ENCODE measurements around the gene PPP6R3.
"Not testable (repeated sequence)": the region's sequence is repeated elsewhere in the genome, so short reads cannot be mapped to it uniquely, and the experiment has no call there.

Gene PPP6R3

DNA sequence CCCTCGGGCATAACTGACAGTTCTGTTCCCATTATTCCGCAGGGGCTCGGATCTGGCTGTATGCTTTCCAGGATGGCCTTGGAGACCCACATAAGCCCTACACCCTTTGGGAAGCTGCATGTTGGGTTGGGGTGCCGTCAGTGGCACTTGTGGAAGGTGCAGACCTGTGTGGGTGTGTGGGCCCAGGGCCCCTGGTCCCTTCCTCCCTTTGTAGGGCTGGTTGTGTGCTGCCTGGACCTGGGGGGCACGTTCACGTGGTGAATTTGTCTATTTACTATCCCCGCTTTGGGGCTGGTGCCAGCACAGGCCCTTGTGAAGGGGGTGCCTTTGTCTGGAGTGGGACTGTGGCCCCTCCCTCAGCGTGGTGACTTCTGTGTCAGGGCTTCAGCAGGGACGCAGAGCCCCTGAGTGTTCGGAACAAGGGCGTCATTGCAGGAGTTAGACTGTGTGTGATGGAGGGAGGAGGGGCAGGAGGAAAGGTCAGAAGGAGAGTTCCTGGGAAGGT lies 15.0 kb upstream of the PPP6R3 start:
- H3K4me3 ChIP-seq (ENCODE audit: low read length in 2 of 2), result no peak overlapping the region
- H3K9ac ChIP-seq (ENCODE audit: low read depth in 1 of 2, low read length in 2 of 2), result no peak overlapping the region
- peaks cover 25 to 28% of the 10 kb centered on the region in 2 donors for H3K36me3 ChIP-seq (ENCODE audit: control insufficient read depth in 2 of 2, insufficient read depth in 2 of 2, low read length in 2 of 2)
- H3K9me3 ChIP-seq (ENCODE audit: control insufficient read depth in 2 of 2, low read length in 2 of 2), result no peaks in the 10 kb centered on the region
- peaks cover 0 to 2% of the 10 kb centered on the region in 2 donors for H3K4me1 ChIP-seq (ENCODE audit: control insufficient read depth in 2 of 2, insufficient read depth in 2 of 2, low read length in 2 of 2)
- H3K27ac ChIP-seq (ENCODE audit: low read depth in 2 of 2, low read length in 2 of 2), result no peak overlapping the region
- no peaks in the 10 kb centered on the region for H3K27me3 ChIP-seq (ENCODE audit: control insufficient read depth in 2 of 2, insufficient read depth in 2 of 2, low read length in 2 of 2)

DNA sequence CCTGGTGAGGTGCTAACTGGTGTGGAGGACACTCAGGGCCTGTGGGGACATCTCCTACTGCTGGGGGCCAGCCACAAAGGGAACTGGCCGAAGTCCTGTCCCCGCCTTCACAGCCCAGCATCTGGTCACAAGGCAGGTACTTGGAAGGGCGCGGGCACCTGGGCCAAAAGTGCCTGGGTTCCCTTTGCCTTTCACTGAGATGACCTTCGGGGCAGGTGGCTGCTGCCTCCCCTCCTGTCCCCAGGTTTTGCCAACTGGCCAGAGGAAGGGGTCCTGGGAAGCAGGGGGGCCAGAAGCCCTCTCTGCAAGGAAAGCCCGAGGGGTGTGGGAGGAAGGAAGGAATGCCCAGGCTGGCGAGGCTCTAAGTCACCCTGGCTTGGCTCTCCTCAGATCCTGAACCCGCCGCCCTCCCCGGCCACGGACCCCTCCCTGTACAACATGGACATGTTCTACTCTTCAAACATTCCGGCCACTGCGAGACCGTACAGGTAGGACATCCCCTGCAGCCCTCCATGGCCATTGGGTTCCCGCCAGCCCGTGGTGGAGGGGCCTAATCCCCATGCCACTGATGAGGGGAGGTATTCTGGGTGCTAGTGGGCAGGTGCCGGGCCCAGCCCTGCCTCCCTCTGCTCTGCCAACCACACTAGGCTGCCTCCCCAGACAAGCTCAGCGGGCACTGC lies 14.4 kb upstream of the PPP6R3 start:
- H3K4me3 ChIP-seq (ENCODE audit: low read length in 2 of 2), result no peak overlapping the region
- peaks cover 24 to 28% of the 10 kb centered on the region in 2 donors for H3K36me3 ChIP-seq (ENCODE audit: control insufficient read depth in 2 of 2, insufficient read depth in 2 of 2, low read length in 2 of 2)
- H3K4me1 ChIP-seq (ENCODE audit: control insufficient read depth in 2 of 2, insufficient read depth in 2 of 2, low read length in 2 of 2), result peaks cover 0 to 2% of the 10 kb centered on the region in 2 donors
- no peak overlapping the region for H3K27ac ChIP-seq (ENCODE audit: low read depth in 2 of 2, low read length in 2 of 2)
- H3K9ac ChIP-seq (ENCODE audit: low read depth in 1 of 2, low read length in 2 of 2), result no peak overlapping the region
- no peaks in the 10 kb centered on the region for H3K9me3 ChIP-seq (ENCODE audit: control insufficient read depth in 2 of 2, low read length in 2 of 2)
- H3K27me3 ChIP-seq (ENCODE audit: control insufficient read depth in 2 of 2, insufficient read depth in 2 of 2, low read length in 2 of 2), result no peaks in the 10 kb centered on the region

DNA sequence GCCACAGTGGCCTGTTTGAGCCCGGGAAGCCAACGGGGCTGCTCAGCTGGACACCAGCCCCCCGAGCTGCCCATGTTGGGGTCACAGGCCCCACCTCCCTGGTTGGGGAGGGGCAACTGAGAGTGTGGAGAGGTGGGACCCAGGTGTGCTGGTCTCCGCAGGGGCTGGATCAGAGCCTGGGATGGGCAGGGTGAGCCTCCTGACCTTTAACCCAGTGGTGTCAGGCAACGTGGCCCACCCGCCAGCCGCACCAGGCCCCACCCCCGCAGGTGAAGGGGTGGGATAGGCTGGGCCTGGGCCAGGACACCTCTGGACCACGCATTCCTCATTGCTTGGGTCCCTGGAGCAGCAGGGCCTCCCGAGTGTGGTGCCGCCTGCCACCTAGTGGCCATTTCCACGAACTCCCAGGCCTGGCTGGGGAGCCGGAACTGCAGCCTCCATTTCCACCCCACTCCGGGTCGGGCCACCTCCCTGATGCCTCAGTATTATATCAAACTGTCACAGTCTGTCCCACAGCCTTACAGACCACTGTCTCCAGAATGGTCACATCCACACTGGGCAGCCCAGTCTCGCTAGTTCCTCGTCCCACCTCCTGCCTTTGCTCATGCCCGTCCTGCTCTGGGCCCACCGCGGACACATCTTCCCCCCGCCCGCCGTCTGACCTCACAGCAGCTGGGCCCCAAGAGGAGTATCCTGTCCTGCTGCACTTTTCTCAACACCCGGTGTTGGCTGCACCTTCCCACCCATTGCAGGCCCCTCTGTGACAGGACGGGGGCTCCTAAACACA lies 13.3 kb upstream of the PPP6R3 start:
- Histone ChIP-seq H3K9me3 (ENCODE audit: control insufficient read depth in 2 of 2, low read length in 2 of 2) (no peaks in the 10 kb centered on the region), H3K9ac (ENCODE audit: low read depth in 1 of 2, low read length in 2 of 2) (no peak overlapping the region), H3K4me1 (ENCODE audit: control insufficient read depth in 2 of 2, insufficient read depth in 2 of 2, low read length in 2 of 2) (peaks cover 0 to 2% of the 10 kb centered on the region in 2 donors), H3K27ac (ENCODE audit: low read depth in 2 of 2, low read length in 2 of 2) (no peak overlapping the region), H3K27me3 (ENCODE audit: control insufficient read depth in 2 of 2, insufficient read depth in 2 of 2, low read length in 2 of 2) (no peaks in the 10 kb centered on the region), H3K36me3 (ENCODE audit: control insufficient read depth in 2 of 2, insufficient read depth in 2 of 2, low read length in 2 of 2) (peaks cover 21 to 24% of the 10 kb centered on the region in 2 donors), H3K4me3 (ENCODE audit: low read length in 2 of 2) (no peak overlapping the region)

- not testable (repeated sequence) for H3K9me3 ChIP-seq (ENCODE audit: control insufficient read depth in 2 of 2, low read length in 2 of 2); H3K4me1 ChIP-seq (ENCODE audit: control insufficient read depth in 2 of 2, insufficient read depth in 2 of 2, low read length in 2 of 2); H3K4me3 ChIP-seq (ENCODE audit: low read length in 2 of 2); H3K9ac ChIP-seq (ENCODE audit: low read depth in 1 of 2, low read length in 2 of 2); H3K27ac ChIP-seq (ENCODE audit: low read depth in 2 of 2, low read length in 2 of 2); H3K27me3 ChIP-seq (ENCODE audit: control insufficient read depth in 2 of 2, insufficient read depth in 2 of 2, low read length in 2 of 2)
- peaks cover 17 to 18% of the 10 kb centered on the region in 2 donors for H3K36me3 ChIP-seq (ENCODE audit: control insufficient read depth in 2 of 2, insufficient read depth in 2 of 2, low read length in 2 of 2)
These were observed 12.6 kb upstream of the PPP6R3 start for GRCh38 chr11:68447914-68448313.

- Histone ChIP-seq H3K4me1 (ENCODE audit: control insufficient read depth in 2 of 2, insufficient read depth in 2 of 2, low read length in 2 of 2) (peaks cover 0 to 2% of the 10 kb centered on the region in 2 donors), H3K36me3 (ENCODE audit: control insufficient read depth in 2 of 2, insufficient read depth in 2 of 2, low read length in 2 of 2) (peaks cover 16 to 17% of the 10 kb centered on the region in 2 donors)
These were observed 11.9 kb upstream of the PPP6R3 start for GRCh38 chr11:68448604-68449011.

DNA sequence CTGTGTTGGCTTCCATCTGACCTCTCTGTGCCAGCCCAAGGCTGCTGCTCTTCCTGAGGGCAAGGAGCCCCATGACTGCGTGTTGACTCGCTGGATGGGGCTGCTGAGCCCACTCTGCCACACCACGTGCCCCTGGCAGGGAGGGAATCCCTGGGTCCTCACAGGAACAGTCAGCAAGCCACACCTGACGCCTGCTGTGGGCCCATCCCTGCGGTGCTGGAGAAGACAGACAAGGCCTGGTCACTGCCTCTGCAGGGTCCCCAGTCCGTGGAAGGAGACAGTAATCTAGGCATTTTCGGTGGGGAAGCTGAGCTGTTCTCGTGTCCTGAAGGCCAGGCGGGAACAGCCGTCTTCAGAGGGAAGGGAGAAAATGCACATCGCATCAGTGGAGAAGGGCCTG lies 10.6 kb upstream of the PPP6R3 start:
- no peaks in the 10 kb centered on the region for H3K27me3 ChIP-seq (ENCODE audit: control insufficient read depth in 2 of 2, insufficient read depth in 2 of 2, low read length in 2 of 2)
- H3K4me3 ChIP-seq (ENCODE audit: low read length in 2 of 2), result no peak overlapping the region
- H3K9ac ChIP-seq (ENCODE audit: low read depth in 1 of 2, low read length in 2 of 2), result no peak overlapping the region
- peaks cover 0 to 7% of the 10 kb centered on the region in 2 donors for H3K4me1 ChIP-seq (ENCODE audit: control insufficient read depth in 2 of 2, insufficient read depth in 2 of 2, low read length in 2 of 2)
- no peak overlapping the region for H3K27ac ChIP-seq (ENCODE audit: low read depth in 2 of 2, low read length in 2 of 2)
- no peaks in the 10 kb centered on the region for H3K9me3 ChIP-seq (ENCODE audit: control insufficient read depth in 2 of 2, low read length in 2 of 2)
- peaks cover 16 to 17% of the 10 kb centered on the region in 2 donors for H3K36me3 ChIP-seq (ENCODE audit: control insufficient read depth in 2 of 2, insufficient read depth in 2 of 2, low read length in 2 of 2)

More at GRCh38 chr11:68448604-68449011, 11.9 kb upstream of the PPP6R3 start:
- no peak overlapping the region for H3K4me3 ChIP-seq (ENCODE audit: low read length in 2 of 2)
- no peak overlapping the region for H3K27ac ChIP-seq (ENCODE audit: low read depth in 2 of 2, low read length in 2 of 2)
- no peaks in the 10 kb centered on the region for H3K27me3 ChIP-seq (ENCODE audit: control insufficient read depth in 2 of 2, insufficient read depth in 2 of 2, low read length in 2 of 2)
- H3K9ac ChIP-seq (ENCODE audit: low read depth in 1 of 2, low read length in 2 of 2), result no peak overlapping the region
- H3K9me3 ChIP-seq (ENCODE audit: control insufficient read depth in 2 of 2, low read length in 2 of 2), result no peaks in the 10 kb centered on the region

DNA sequence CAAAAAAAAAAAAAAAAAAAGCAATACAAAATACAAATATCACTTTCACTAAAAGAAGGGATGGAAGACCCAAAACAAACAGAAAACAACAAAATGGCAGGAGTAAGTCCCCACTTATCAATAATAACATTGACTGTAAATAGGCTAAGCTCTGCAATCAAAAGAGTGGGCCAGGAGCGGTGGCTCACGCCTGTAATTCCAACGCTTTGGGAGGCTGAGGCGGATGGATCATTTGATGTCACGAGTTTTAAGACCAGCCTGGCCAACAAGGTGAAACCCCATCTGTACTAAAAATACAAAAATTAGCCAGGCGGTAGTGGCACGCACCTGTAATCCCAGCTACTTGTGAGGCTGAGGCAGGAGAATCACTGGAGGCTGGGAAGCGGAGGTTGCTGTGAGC lies 9.8 kb upstream of the PPP6R3 start:
- Histone ChIP-seq H3K9me3 (ENCODE audit: control insufficient read depth in 2 of 2, low read length in 2 of 2) (no peaks in the 10 kb centered on the region), H3K4me3 (ENCODE audit: low read length in 2 of 2) (no peak overlapping the region), H3K9ac (ENCODE audit: low read depth in 1 of 2, low read length in 2 of 2) (no peak overlapping the region), H3K27ac (ENCODE audit: low read depth in 2 of 2, low read length in 2 of 2) (no peak overlapping the region), H3K36me3 (ENCODE audit: control insufficient read depth in 2 of 2, insufficient read depth in 2 of 2, low read length in 2 of 2) (peaks cover 16 to 17% of the 10 kb centered on the region in 2 donors), H3K27me3 (ENCODE audit: control insufficient read depth in 2 of 2, insufficient read depth in 2 of 2, low read length in 2 of 2) (no peaks in the 10 kb centered on the region), H3K4me1 (ENCODE audit: control insufficient read depth in 2 of 2, insufficient read depth in 2 of 2, low read length in 2 of 2) (peaks cover under 1 to 8% of the 10 kb centered on the region in 2 donors)

GRCh38 chr11:68454767-68455166 lies 5.8 kb upstream of the PPP6R3 start:
- Histone ChIP-seq H3K36me3 (ENCODE audit: control insufficient read depth in 2 of 2, insufficient read depth in 2 of 2, low read length in 2 of 2) (peaks cover 0 to 4% of the 10 kb centered on the region in 2 donors), H3K9me3 (ENCODE audit: control insufficient read depth in 2 of 2, low read length in 2 of 2) (no peaks in the 10 kb centered on the region), H3K27me3 (ENCODE audit: control insufficient read depth in 2 of 2, insufficient read depth in 2 of 2, low read length in 2 of 2) (no peaks in the 10 kb centered on the region), H3K27ac (ENCODE audit: low read depth in 2 of 2, low read length in 2 of 2) (no peak overlapping the region), H3K9ac (ENCODE audit: low read depth in 1 of 2, low read length in 2 of 2) (no peak overlapping the region), H3K4me1 (ENCODE audit: control insufficient read depth in 2 of 2, insufficient read depth in 2 of 2, low read length in 2 of 2) (peaks cover 11 to 19% of the 10 kb centered on the region in 2 donors), H3K4me3 (ENCODE audit: low read length in 2 of 2) (no peak overlapping the region)

- Histone ChIP-seq H3K4me3 (ENCODE audit: low read length in 2 of 2) (no peak overlapping the region), H3K27ac (ENCODE audit: low read depth in 2 of 2, low read length in 2 of 2) (no peak overlapping the region), H3K4me1 (ENCODE audit: control insufficient read depth in 2 of 2, insufficient read depth in 2 of 2, low read length in 2 of 2) (peaks cover 11 to 21% of the 10 kb centered on the region in 2 donors), H3K9me3 (ENCODE audit: control insufficient read depth in 2 of 2, low read length in 2 of 2) (no peaks in the 10 kb centered on the region), H3K36me3 (ENCODE audit: control insufficient read depth in 2 of 2, insufficient read depth in 2 of 2, low read length in 2 of 2) (no peaks in the 10 kb centered on the region), H3K27me3 (ENCODE audit: control insufficient read depth in 2 of 2, insufficient read depth in 2 of 2, low read length in 2 of 2) (no peaks in the 10 kb centered on the region), H3K9ac (ENCODE audit: low read depth in 1 of 2, low read length in 2 of 2) (no peak overlapping the region)
These were observed 5.1 kb upstream of the PPP6R3 start for GRCh38 chr11:68455485-68455884.

DNA sequence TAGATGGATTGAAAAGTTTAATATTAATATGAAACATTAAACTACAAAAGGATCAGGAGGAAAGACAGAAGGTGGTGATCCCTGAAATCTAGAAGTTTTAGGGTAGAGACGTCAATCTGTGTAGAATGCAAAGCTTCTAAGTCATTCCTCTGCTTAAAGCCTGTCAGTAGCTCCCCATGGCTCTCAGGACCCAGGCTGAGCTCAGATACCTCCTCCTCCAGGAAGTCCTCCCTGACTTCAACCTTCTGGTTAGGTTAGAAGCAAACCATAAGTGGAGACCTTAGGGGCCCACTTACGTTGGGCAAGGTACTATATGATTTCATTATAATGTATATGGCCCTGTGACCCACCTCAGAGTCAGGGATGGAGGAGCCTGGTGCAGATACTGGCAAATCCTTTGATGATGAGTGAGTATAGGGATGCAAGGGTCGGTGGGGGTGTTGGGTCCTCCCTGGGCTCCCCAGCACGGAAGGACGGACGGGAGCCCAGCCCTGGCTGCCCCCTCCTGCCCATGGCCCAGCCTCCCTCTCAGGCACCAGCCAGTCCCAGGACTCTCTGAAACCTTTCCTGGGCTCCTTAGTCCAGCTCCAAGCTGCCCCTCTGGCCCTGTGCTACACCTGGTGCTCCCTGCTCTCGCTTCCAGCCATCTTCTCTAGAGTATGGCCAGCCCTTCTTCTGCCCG lies 3.2 kb upstream of the PPP6R3 start:
- Histone ChIP-seq H3K9ac (ENCODE audit: low read depth in 1 of 2, low read length in 2 of 2) (no peak overlapping the region), H3K27ac (ENCODE audit: low read depth in 2 of 2, low read length in 2 of 2) (peak overlapping the region; percentile 61 to 63), H3K36me3 (ENCODE audit: control insufficient read depth in 2 of 2, insufficient read depth in 2 of 2, low read length in 2 of 2) (no peaks in the 10 kb centered on the region), H3K4me3 (ENCODE audit: low read length in 2 of 2) (no peak overlapping the region), H3K4me1 (ENCODE audit: control insufficient read depth in 2 of 2, insufficient read depth in 2 of 2, low read length in 2 of 2) (peaks cover 19 to 31% of the 10 kb centered on the region in 2 donors), H3K9me3 (ENCODE audit: control insufficient read depth in 2 of 2, low read length in 2 of 2) (no peaks in the 10 kb centered on the region), H3K27me3 (ENCODE audit: control insufficient read depth in 2 of 2, insufficient read depth in 2 of 2, low read length in 2 of 2) (no peaks in the 10 kb centered on the region)
